SHP77 (cell line): ENCODE results near the gene NRCAM.

Source experiments
- DNase-seq, 2 experiments: peaks; one replicate each; lab custom pipeline; 2025; lab: John Stamatoyannopoulos, UW

NRCAM gene

GRCh38 chr7:108308903-108309302 lies 147.3 kb downstream of the NRCAM start:
- no peak for DNase-seq

DNA sequence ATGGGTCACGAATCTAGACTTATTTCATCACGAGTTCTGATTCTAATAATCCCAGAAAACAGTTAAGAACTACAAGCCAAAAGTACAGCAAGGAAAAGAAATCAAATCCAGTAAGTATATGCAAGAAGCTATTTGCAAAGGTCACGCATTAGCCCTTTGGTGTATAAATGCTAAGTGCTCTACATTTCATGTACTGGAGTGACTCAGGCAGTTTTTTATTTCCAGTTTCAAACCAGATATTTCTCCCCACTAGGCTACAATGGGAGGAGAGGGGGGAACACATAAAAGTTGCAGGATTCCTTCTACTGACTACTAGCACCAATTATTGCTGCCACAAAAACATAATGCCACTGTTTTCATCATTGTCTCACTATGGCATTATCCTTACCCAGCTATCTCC lies 148.0 kb downstream of the NRCAM start:
- DNase-seq: no peak

GRCh38 chr7:108307595-108307994 lies 148.6 kb downstream of the NRCAM start:
- DNase-seq: no peak

DNA sequence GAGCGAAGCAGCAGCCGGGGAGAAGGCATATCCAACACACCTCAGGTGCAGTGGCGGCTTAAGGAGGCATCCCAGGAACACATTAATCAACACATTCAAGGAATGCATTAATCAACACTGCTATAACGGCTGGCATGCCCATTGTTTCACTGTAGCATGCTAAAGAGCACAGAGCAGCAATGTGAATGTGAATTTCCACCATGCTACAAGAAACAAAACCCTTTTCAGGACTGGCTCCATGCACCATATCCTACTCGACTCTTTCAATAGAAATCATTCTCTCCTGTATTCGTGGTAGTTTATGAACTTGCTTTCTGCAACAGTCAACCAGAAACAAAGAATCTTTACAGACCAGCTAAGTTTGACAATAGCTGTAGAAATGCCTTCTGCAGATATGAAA lies 149.0 kb downstream of the NRCAM start:
- no peak for DNase-seq

- DNase-seq: no peak
These were observed 152.9 kb downstream of the NRCAM start for GRCh38 chr7:108303332-108303731.

DNA sequence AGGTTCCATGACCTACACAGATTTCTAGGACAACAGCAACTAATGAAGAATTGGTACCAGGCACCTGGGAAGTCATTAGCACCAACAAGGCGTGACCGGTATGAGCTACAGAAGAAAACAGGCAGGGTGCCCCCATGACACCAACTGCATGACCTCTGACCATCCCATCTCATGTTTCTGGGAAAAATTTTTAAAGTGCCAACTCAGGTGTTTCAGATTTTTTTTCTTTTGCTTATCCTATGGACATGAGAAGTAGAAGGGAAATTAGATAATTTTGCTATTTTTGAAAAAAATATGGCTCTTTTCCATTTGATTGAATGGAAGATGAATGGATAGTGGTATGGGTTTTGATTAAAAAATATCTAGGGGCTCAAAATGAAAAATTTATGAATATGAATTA lies 154.8 kb downstream of the NRCAM start:
- no peak for DNase-seq

DNA sequence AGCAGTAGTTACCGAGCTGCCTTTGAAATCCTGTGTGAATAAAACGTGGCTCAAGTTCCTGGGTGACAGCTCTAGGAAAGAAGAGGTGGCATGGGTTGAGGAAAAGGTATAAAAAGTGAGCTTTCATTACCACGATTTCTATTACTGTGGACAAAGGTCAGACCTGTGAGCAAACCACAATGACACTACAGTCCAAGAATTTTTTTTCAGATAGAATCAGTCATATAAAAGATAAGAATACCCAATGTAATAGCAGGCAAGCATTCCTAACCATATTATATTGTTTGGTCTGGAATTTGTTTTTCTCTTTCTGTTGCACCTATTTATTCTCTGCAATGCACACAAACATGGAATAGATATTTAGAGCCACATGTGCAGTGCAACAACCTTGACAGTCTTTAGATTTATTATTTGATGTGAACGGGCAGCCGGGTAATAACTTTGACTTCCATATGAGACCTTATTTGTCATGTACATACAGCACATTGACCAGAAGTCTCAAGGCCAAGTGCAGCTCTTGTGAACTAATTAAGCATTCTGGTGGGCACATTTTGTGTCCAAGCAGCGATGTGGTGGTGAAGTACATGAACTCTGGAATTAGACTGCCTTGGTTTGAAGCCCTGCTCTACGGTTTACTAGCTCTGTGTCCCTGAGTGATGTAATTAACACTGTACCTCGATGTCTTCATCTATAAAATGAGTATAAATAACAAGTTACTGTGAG lies 156.8 kb downstream of the NRCAM start:
- no peak for DNase-seq

- no peak for DNase-seq
These were observed 159.3 kb downstream of the NRCAM start for GRCh38 chr7:108296911-108297310.

GRCh38 chr7:108294595-108294994 lies 161.6 kb downstream of the NRCAM start:
- no peak for DNase-seq

- no peak for DNase-seq
These were observed 163.1 kb downstream of the NRCAM start for GRCh38 chr7:108293149-108293612.

DNA sequence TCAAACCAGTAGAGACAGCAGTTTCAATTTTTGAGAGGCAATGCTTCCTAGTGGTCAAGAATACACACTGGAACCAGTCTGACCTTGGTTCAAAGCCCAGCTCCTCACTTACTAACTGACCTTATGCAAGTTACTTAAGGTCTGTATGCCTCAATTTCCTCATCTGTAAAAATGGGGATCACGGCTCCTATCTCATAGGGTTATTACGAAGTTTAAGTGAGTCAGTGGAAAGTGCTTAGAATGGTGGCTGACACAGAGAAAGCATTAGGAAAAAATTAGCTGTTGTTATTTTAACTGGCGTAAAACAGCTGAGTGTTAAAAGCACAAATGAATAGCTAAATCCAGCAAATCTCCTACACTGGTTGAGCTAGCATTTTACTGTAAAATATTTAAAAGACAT lies 163.7 kb downstream of the NRCAM start:
- no peak for DNase-seq

- DNase-seq: no peak
These were observed 164.3 kb downstream of the NRCAM start for GRCh38 chr7:108291791-108292440.

GRCh38 chr7:108291152-108291508 lies 165.1 kb downstream of the NRCAM start:
- DNase-seq: no peak

DNA sequence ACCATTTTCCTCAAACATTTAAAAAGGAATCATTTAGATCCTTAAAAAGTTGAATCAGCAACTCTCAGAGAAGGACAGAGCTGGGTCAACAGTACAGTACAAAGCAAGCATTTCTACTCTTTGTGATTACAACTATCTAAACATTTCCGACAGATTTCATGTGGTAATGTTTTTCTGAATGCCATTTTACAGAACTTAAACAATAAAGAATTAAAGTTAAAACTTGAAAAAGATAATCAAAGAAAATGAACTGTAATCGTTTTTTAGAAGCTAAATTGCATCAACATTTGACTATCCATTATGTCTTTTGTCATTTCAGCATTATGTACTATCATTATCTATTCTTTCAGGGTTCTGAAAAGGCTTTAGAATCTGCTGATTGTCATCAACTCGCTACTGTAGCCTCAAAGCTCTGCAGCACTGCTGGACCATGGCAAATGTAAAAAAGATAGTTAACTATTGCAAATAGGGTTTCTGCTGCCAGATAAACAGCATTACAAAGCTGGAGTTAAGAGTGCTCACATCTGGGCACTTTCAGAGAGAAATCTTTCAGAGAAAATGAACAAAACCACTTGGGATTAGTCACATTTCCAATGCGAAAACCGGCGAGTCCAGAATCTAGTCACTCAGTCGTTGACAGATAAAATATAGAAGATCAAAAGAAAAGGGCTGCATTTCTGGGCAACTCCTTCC lies 165.6 kb downstream of the NRCAM start:
- DNase-seq: no peak

DNA sequence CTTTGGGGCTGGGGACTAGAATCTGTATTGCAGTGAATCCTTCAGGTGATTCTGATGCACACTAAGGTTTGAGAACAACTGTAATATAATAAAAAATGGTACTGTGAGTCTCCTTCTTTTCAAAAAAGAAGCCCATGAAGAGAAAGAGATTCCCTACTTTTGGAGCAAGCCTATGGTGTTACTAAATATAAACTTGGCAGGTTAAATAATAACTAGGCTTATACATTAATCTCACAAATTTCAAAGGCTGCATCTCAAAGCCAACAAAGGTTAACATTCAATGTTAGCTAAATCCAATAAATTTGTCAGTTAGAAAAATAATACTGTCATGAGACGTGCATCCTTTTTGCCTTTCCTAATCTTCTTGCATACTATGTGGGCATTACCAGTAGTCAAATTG lies 166.4 kb downstream of the NRCAM start:
- DNase-seq: no peak

- DNase-seq: no peak
These were observed 168.4 kb downstream of the NRCAM start for GRCh38 chr7:108287857-108288256.

DNA sequence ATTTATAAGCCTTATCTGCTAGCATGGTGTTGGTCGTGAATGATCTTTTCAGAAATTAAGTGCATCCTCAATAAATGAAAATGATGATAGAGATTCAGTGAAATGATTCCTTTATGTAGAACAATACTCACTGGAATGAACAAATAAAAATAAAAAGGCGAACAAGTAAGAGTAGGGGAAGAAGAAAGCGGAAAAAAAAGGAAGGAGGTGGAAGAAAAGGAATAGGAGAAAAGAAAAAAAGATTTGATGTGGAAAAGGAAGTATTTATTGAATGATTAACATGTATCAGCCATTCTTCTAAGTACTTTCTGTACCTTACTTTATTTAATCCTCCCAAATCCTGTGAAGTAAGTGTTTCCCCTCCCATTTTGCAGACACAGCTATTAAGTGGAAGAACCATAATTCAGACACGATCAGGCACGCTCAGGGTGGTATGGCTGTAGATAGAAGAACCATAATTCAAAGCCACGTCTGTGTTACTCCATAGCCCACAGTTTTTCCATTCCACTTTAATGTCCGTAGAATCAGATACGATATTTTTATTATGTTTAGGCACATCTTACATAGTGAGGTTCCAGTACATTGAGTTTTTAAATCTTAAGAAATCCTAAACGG lies 169.8 kb downstream of the NRCAM start:
- no peak for DNase-seq

DNA sequence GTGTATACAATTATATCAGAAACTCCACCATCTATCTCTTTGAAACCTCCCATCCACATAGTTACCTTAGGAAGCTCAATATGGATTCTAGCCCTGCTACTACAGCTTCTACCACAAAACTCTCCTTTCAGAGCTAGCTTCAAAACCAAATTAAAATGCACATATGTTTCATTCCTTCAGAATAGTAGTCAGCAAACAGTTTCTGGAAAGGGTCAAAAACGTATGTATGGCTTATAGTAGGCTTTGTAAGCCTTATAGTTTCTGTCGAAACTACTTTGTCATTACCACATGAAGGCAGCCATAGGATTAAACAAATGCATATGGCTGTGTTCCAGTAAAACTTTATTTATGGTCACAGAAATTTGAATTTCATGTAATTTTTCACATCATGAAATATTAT lies 170.5 kb downstream of the NRCAM start:
- no peak for DNase-seq

DNA sequence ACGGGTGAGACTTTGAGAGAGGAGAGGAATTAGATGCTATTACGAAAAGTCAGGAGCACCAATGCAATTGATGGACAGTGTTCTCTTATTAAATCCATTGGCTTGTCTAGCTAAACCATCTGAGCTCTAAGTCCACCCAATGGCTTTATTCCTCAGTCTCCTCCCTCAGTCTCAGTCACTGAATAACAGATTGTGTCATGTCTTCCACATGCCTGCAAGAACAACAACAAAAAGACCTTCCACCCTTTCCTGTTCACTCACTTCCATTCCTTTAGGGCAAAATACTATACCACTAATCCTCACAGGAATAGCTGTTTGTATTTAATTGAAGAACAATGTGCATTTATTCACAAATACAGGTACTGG lies 171.2 kb downstream of the NRCAM start:
- DNase-seq: no peak

- DNase-seq: no peak
These were observed 171.8 kb downstream of the NRCAM start for GRCh38 chr7:108284349-108285002.

DNA sequence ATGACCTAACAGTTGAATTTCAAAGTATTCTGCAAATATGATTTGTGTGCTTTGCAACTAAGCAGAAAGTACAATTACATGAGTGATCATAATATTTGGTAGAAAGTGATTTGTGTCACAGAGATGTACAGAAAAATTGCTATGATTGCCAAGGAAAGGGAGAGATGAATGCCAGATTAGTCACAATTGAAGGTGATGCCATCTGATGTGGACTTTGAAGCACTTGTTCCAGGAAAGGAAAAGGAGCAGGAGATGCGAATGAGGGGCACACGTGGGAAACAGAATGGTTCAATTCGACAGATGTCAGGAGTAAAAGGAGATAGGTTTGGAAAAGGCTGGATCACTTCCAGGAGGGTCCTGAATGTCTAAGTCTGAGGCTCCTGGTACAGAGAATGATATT lies 173.0 kb downstream of the NRCAM start:
- DNase-seq: no peak

GRCh38 chr7:108282427-108282996 lies 173.7 kb downstream of the NRCAM start:
- no peak for DNase-seq
